Measurements from ENCODE around the gene APBA1. TPM values are rescaled to one million over a fixed set of nuclear protein-coding genes. Genes with fewer than 3 reads are reported as not detected.

APBA1 gene
- total RNA-seq, 4 donors from 2014 or later = 3.3 to 9.7 (median 5.2) TPM

DNA sequence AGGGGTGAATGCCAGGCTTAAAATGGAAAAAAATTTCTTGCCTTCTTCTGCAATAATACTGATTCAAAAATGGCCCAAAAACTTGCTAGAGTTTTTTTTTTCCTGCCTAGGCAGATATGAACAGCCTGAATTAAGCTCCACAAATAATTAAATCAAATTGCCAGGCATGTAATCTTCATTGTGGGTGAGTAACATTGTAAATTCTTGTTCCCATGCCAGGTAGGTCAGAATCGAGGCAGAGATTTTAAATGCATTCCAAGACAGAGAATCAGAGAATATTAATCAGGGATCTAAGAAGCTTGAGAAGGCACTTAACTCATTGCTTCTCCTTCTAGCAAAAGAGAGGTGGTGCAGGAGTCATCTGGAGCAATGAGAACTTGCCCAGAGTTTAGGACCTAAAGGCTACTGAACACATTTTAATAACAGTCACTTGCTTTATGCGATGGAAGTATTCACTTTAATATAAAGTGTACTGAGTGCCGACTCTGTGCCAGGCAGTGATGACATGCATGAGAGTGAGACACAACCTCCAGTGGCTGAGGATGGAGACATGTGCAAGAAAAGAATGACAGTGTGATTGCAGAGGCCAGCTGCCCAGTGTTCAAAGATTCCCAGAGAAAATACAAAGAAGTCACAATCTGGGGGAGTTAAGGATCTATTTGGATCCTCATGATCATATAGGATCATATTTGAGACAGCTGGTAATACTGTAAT, 102.3 kb downstream of the APBA1 start:
- no peak for DNase-seq (ENCODE audit: extremely low spot score)
- no peak overlapping the region for H3K4me3 ChIP-seq
- intact Hi-C loops (cut with DNase I) = no loop called here
- no peaks in the 10 kb centered on the region for H3K36me3 ChIP-seq
- TF ChIP-seq POLR2A (IDR thresholded peaks at IDR 0.05; ENCODE audit: low read depth) = no peak
- TF ChIP-seq POLR2AphosphoS5 (IDR thresholded peaks at IDR 0.05) = no peak
- TF ChIP-seq, protein P1, sequence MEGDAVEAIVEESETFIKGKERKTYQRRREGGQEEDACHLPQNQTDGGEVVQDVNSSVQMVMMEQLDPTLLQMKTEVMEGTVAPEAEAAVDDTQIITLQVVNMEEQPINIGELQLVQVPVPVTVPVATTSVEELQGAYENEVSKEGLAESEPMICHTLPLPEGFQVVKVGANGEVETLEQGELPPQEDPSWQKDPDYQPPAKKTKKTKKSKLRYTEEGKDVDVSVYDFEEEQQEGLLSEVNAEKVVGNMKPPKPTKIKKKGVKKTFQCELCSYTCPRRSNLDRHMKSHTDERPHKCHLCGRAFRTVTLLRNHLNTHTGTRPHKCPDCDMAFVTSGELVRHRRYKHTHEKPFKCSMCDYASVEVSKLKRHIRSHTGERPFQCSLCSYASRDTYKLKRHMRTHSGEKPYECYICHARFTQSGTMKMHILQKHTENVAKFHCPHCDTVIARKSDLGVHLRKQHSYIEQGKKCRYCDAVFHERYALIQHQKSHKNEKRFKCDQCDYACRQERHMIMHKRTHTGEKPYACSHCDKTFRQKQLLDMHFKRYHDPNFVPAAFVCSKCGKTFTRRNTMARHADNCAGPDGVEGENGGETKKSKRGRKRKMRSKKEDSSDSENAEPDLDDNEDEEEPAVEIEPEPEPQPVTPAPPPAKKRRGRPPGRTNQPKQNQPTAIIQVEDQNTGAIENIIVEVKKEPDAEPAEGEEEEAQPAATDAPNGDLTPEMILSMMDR (IDR thresholded peaks at IDR 0.05) = no peak
- no peak for TF ChIP-seq EP300 (IDR thresholded peaks at IDR 0.05)
- 48% methylated on average over 3 of the region's 3 CpGs for WGBS
- H3K9me3 ChIP-seq = no peaks in the 10 kb centered on the region
- H3K4me1 ChIP-seq = peaks cover under 1 to 15% (median 13%) of the 10 kb centered on the region in 4 donors
- no peaks in the 10 kb centered on the region for H3K27me3 ChIP-seq
- H3K27ac ChIP-seq (replicated peaks in 1 of 4) = no peak overlapping the region

DNA sequence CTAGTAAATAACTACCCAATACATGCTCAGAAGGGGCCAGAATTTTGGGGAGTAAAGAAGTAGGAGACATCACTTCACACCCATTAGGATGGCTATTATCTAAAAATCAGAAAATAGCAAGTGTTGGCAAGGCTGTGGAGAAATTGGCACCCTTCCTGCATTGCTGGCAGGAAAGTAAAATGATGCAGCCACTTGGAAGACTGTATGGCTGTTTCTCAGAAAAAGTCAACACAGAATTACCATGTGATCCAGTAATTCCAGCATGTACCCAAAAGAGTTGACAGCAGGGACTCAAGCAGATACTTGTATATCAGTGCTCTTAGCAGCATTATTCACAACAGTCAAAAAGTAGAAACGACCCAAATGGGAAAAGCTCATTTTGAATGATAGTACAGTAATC, 107.6 kb downstream of the APBA1 start:
- H3K9me3 ChIP-seq = no peaks in the 10 kb centered on the region
- WGBS = 48% methylated on average over 1 of the region's 1 CpG
- no peaks in the 10 kb centered on the region for H3K36me3 ChIP-seq
- H3K4me1 ChIP-seq = peaks cover 11 to 15% (median 13%) of the 10 kb centered on the region in 4 donors
- H3K27me3 ChIP-seq = no peaks in the 10 kb centered on the region
- TF ChIP-seq POLR2A (IDR thresholded peaks at IDR 0.05; ENCODE audit: low read depth) (no peak), EP300 (IDR thresholded peaks at IDR 0.05) (no peak), POLR2AphosphoS5 (IDR thresholded peaks at IDR 0.05) (no peak)
- TF ChIP-seq, protein P1 (IDR thresholded peaks at IDR 0.05) = no peak
- no peak for DNase-seq (ENCODE audit: extremely low spot score)
- H3K27ac ChIP-seq (replicated peaks in 1 of 4) = no peak overlapping the region
- intact Hi-C loops (cut with DNase I) = no loop called here
- no peak overlapping the region for H3K4me3 ChIP-seq

DNA sequence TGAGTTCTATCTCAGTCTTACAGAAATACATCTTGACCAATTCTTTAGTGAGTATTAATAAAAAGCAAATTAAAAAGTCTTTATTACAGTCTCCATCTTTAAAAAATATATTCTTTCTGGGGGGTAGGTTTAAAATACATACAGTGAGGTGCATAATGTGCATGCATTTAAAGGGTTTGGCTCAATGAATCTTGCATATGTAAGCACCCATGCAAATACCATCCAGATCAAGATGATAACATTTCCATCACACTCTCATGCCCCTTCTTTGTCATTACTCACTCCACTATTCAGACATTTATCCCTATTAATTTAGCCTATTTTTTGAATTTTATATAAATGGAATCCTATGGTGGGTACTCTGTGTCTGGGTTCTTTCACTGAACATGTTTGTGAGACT, 113.0 kb downstream of the APBA1 start:
- Histone ChIP-seq H3K4me1 (peaks cover 0 to 5% (median 2%) of the 10 kb centered on the region in 4 donors), H3K27ac (replicated peaks in 1 of 4) (no peak overlapping the region), H3K36me3 (no peaks in the 10 kb centered on the region), H3K9me3 (no peaks in the 10 kb centered on the region), H3K4me3 (no peak overlapping the region), H3K27me3 (no peaks in the 10 kb centered on the region)
- intact Hi-C loops (cut with DNase I) = no loop called here
- TF ChIP-seq POLR2AphosphoS5 (IDR thresholded peaks at IDR 0.05) (no peak), POLR2A (IDR thresholded peaks at IDR 0.05; ENCODE audit: low read depth) (no peak), EP300 (IDR thresholded peaks at IDR 0.05) (no peak)
- TF ChIP-seq, protein P1 (IDR thresholded peaks at IDR 0.05) = no peak
- DNase-seq (ENCODE audit: extremely low spot score) = no peak

DNA sequence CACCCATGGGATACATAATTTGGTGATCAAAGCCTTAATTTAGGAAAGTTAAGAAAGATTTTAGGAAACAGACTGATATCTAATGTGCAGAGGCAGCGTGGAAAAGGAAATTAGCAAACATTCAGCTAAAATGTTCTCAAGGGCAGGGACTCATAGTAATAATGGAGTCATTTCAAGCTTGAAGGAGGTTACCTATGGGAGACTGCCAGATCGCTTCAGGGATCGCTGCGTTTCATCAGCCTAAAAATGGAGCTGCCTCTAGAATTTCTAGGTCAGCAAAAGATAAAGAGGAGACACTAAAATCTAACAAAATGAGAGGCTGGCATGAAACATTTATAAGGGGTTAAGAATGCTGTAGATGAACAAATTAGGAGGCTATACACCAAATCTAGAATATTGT, 115.5 kb downstream of the APBA1 start:
- intact Hi-C loops (cut with DNase I) = no loop called here
- H3K4me3 ChIP-seq = no peak overlapping the region
- no peak for DNase-seq (ENCODE audit: extremely low spot score)
- no peak for TF ChIP-seq POLR2AphosphoS5 (IDR thresholded peaks at IDR 0.05)
- TF ChIP-seq EP300 (IDR thresholded peaks at IDR 0.05) = no peak
- TF ChIP-seq POLR2A (IDR thresholded peaks at IDR 0.05; ENCODE audit: low read depth) = no peak
- TF ChIP-seq, protein P1 (IDR thresholded peaks at IDR 0.05) = no peak
- no peaks in the 10 kb centered on the region for H3K9me3 ChIP-seq
- no peaks in the 10 kb centered on the region for H3K27me3 ChIP-seq
- no peak overlapping the region for H3K27ac ChIP-seq (replicated peaks in 1 of 4)
- peaks cover 0 to 4% (median 0%) of the 10 kb centered on the region in 4 donors for H3K4me1 ChIP-seq
- no peaks in the 10 kb centered on the region for H3K36me3 ChIP-seq
- WGBS = 91% methylated on average over 4 of the region's 4 CpGs

DNA sequence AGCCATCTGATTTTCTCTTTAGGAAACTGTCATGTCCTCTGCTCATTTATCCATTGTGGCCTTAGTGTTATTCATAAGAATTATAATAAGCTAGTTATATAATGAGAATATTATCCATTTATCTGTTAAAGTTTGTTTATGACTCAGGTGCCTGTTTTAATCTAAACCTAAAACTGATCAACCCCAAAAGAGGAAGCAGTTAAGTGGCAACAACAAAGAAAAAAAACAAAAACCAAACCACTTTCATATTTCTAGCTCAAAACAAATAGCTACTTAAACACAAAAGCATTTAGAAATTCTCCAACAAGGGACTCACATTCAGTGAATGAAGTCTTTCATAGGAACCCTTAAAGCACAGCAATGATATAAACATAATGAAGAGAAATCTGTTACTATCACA, 116.4 kb downstream of the APBA1 start:
- no peak for TF ChIP-seq POLR2A (IDR thresholded peaks at IDR 0.05; ENCODE audit: low read depth)
- TF ChIP-seq POLR2AphosphoS5 (IDR thresholded peaks at IDR 0.05) = no peak
- TF ChIP-seq EP300 (IDR thresholded peaks at IDR 0.05) = no peak
- TF ChIP-seq, protein P1 (IDR thresholded peaks at IDR 0.05) = no peak
- Histone ChIP-seq H3K36me3 (no peaks in the 10 kb centered on the region), H3K4me1 (peaks cover 0 to 4% (median 0%) of the 10 kb centered on the region in 4 donors), H3K9me3 (no peaks in the 10 kb centered on the region), H3K27ac (replicated peaks in 1 of 4) (no peak overlapping the region), H3K27me3 (no peaks in the 10 kb centered on the region), H3K4me3 (no peak overlapping the region)
- intact Hi-C loops (cut with DNase I) = no loop called here
- no peak for DNase-seq (ENCODE audit: extremely low spot score)

All from esophagus muscularis mucosa (tissue), 4 donors.